Measurements from ENCODE around the gene VAMP8. TPM values are rescaled to one million over a fixed set of nuclear protein-coding genes. Genes with fewer than 3 reads are reported as not detected.
A peak's percentile ranks its signal among the peaks of the same experiment; 100 is the strongest.

The VAMP8 gene
- total RNA-seq, 1 donor from 2014 or later = 16.9 TPM

DNA sequence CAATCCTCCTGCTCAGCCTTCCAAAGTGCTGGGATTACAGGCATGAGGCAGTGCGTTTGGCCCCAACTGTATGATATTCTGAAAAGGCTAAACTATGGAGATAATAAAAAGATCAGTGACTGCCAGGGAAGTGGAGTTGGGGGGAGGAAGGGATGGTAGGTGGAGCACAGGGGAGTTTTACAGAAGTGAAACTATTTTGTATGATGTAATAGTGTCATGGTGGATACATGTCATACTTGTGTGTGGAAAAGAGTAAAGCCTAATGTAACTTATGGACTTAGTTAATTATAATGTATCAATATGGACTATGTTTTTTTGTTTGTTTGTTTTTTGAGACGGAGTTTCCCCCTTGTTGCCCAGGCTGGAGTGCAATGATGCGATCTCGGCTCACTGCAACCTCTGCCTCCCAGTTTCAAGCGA lies 13.2 kb upstream of the VAMP8 start:
- no peak for DNase-seq
- intact Hi-C loops (cut with DNase I) = no loop called here
- ATAC-seq (ENCODE audit: poor library complexity) = no peak

DNA sequence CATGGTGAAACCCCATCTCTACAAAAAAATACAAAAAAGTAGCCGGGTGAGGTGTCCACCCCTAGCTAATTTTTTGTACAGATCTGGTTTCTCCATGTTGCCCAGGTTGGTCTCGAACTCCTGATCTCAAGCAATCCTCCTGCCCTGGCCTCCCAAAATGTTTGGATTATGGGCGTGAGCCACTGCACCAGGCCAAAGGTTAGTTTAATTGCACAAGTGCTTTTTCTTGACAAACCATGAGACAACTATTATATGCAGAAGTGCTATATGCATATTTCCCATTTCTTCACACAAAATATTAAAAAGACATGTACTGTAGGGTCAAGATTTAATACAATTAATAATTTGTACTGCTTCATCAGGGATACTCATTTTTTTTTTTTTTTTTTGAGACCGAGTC lies 11.1 kb upstream of the VAMP8 start:
- DNase-seq (no peak), ATAC-seq (ENCODE audit: poor library complexity) (no peak)
- intact Hi-C loops (cut with DNase I) = no loop called here

GRCh38 chr2:85575739-85576138 lies 1.6 kb upstream of the VAMP8 start:
- DNase-seq (no peak), ATAC-seq (ENCODE audit: poor library complexity) (no peak)
- intact Hi-C loops (cut with DNase I) = no loop called here

GRCh38 chr2:85577063-85577385 lies 362 bp upstream of the VAMP8 start:
- ATAC-seq (ENCODE audit: poor library complexity) (no peak), DNase-seq (no peak)
- intact Hi-C loops (cut with DNase I) = no loop called here

- ATAC-seq (ENCODE audit: poor library complexity) (peak; percentile 73), DNase-seq (peak; percentile 83)
- intact Hi-C loops (cut with DNase I) = no loop called here
Measured at GRCh38 chr2:85578243-85579180, 1.1 kb downstream of the VAMP8 start.

GRCh38 chr2:85579266-85579935 lies 2.0 kb downstream of the VAMP8 start:
- peak; percentile 68 for DNase-seq
- ATAC-seq (ENCODE audit: poor library complexity) = peak; percentile 36

DNA sequence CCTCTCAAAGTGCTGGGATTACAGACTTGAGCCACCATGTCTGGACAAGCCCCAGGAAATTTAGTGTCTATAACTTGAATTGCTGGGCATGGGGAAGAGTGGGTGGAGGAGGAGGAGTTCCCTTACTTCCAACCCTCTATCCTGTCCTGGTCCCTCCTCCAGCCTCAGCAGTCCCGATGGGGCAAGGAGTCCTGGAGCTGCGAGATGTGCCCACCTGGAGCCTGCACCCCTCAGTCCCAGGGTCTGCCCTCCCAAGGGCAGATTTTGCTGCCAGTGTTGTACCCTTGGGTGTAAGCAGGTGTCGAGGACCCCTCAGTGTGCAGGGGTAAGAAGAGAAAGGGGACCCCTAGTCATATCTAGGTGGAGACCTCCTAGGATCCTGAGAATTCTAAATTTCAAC lies 2.8 kb downstream of the VAMP8 start:
- DNase-seq (no peak), ATAC-seq (ENCODE audit: poor library complexity) (no peak)
- intact Hi-C loops (cut with DNase I) = no loop called here

More at GRCh38 chr2:85579266-85579935, 2.0 kb downstream of the VAMP8 start:
- intact Hi-C loops (cut with DNase I) = no loop called here

DNA sequence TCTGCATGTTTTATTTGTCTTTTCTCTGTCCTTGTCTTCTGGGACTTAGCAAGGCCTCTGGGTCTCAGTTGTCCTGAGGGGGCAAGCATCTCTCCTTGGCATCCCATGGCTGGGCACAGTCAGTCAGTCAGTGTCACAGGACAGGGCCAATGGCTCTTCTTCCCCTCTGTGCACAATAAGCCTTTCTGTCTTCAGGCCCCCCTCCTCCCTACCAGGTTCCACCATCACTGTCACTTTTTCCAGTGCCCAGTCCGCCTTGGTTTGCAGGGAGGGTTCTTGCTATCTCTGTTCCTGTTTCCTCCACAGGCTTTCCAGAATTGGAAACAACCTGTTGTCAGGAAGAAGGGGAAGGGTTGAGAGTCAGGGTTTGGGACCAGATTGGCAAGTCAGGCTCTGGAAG lies 5.1 kb downstream of the VAMP8 start:
- intact Hi-C loops (cut with DNase I) = no loop called here
- ATAC-seq (ENCODE audit: poor library complexity) = no peak
- no peak for DNase-seq

- ATAC-seq (ENCODE audit: poor library complexity) = no peak
- intact Hi-C loops (cut with DNase I) = no loop called here
Measured at GRCh38 chr2:85583667-85584353, 6.4 kb downstream of the VAMP8 start.

GRCh38 chr2:85584354-85584856 lies 7.0 kb downstream of the VAMP8 start, which contains the start of gene VAMP5:
VAMP5 (plus strand) TSS chr2:85584431; CDS start chr2:85584491, 60 bp downstream.
- intact Hi-C loops (cut with DNase I) = no loop called here
- ATAC-seq (ENCODE audit: poor library complexity) (peak; percentile 75), DNase-seq (peak; percentile 66)

More at GRCh38 chr2:85583667-85584353, 6.4 kb downstream of the VAMP8 start:
- no peak for DNase-seq

GRCh38 chr2:85584857-85585780 lies 7.7 kb downstream of the VAMP8 start:
- ATAC-seq (ENCODE audit: poor library complexity) = peak; percentile 52
- DNase-seq = no peak

GRCh38 chr2:85585781-85586105 lies 8.4 kb downstream of the VAMP8 start:
- ATAC-seq (ENCODE audit: poor library complexity) = no peak
- intact Hi-C loops (cut with DNase I) = no loop called here

More at GRCh38 chr2:85584857-85585780, 7.7 kb downstream of the VAMP8 start:
- intact Hi-C loops (cut with DNase I) = no loop called here

DNA sequence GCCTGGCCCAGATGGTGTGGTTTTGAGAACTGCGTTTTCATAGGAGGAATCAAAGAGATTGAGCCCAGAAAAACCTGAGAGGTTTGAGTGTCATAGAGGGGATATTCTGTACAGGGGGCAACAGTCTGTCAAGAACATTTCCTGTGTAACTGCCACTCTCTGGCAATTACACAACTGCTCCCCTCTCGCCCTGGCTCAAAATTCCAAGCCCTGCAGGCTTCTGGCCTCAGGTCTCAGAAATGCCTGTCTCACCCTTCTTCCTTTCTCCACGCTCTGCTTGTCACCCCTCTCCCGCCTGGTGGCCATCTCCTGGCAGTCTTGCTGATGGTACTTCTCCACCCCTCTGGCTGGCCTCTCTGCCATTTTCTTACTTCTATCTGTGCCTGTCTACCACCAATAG lies 10.8 kb downstream of the VAMP8 start:
- ATAC-seq (ENCODE audit: poor library complexity) = no peak
- intact Hi-C loops (cut with DNase I) = no loop called here
- DNase-seq = no peak

More at GRCh38 chr2:85585781-85586105, 8.4 kb downstream of the VAMP8 start:
- DNase-seq = no peak

- ATAC-seq (ENCODE audit: poor library complexity) = no peak
- DNase-seq = no peak
- intact Hi-C loops (cut with DNase I) = no loop called here
Measured at GRCh38 chr2:85588645-85589044, 11.3 kb downstream of the VAMP8 start.

DNA sequence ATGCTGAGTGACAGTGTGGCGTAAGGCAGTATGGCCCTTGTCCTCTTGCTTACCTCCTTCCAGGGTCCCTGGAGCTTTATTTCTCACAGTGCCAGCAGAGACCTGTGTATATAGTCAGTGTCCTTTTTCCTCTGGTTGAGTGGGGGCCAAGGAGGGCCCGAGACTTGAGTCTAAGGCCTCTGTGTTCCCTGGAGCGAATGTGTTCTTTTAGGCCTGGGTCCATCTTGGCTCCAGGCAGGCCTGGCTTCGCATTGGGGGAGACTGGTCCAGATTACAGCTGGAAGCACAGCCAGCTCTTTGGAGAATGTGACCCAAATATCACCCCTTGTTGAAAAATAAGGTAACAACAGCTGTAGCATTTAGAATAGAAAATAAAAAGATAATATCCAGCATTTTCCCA lies 11.8 kb downstream of the VAMP8 start:
- ATAC-seq (ENCODE audit: poor library complexity) (peak; percentile 39), DNase-seq (peak; percentile 73)
- intact Hi-C loops (cut with DNase I) = no loop called here

- intact Hi-C loops (cut with DNase I) = no loop called here
- ATAC-seq (ENCODE audit: poor library complexity) = peak; percentile 4
- DNase-seq = peak; percentile 59
Measured at GRCh38 chr2:85589982-85590791, 12.8 kb downstream of the VAMP8 start.

DNA sequence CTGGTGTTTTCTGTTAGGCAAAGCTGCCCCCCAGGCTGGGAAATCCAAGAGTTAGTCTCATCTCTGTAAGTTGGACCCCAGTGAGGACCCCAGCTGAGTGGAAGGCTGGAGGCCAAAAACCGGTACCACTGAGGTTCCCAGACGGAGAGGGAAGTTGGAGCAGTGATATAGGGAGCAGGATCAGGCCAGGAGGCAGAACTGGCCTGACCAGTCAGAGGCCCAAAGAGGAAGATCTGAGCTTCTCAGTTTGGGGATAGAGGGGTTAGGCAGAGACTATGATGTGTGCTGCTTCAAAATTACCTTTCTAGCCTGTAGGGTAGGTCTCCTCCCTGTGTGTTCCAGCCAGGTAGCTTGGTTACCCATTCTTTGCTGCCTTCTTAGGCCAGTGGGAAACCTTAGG lies 13.6 kb downstream of the VAMP8 start:
- intact Hi-C loops (cut with DNase I) = no loop called here
- no peak for ATAC-seq (ENCODE audit: poor library complexity)
- DNase-seq = no peak

Data from Right ventricle myocardium superior (tissue), 1 donor.